Skeletal muscle tissue (tissue), 4 donors: ENCODE data around the gene SLC8A3. TPM values are rescaled to one million over a fixed set of nuclear protein-coding genes. Genes with fewer than 3 reads are reported as not detected.

Experiments used
- H3K27ac ChIP-seq: one replicate; pipeline ENCODE4 v1.7.0; 2013; ENCODE audit warnings: mild to moderate bottlenecking, low read depth, low read length, inconsistent platforms
- H3K27me3 ChIP-seq, 3 donors: one replicate each; pipeline ENCODE4 v1.7.0; 2013; ENCODE audit warnings: low read length in 3 of 3; ENCODE audit not compliant: control insufficient read depth in 3 of 3, insufficient read depth in 3 of 3
- H3K36me3 ChIP-seq, 3 donors: one replicate each; pipeline ENCODE4 v1.7.0; 2013; ENCODE audit warnings: low read length in 3 of 3; ENCODE audit not compliant: control insufficient read depth in 3 of 3, insufficient read depth in 3 of 3
- H3K4me1 ChIP-seq, 3 donors: one replicate each; pipeline ENCODE4 v1.7.0; 2013; ENCODE audit warnings: low read length in 3 of 3, mild to moderate bottlenecking in 3 of 3; ENCODE audit not compliant: control insufficient read depth in 3 of 3, insufficient read depth in 3 of 3
- H3K4me3 ChIP-seq, 3 donors: one replicate each; pipeline ENCODE4 v1.7.0; 2013; ENCODE audit warnings: low read length in 3 of 3
- H3K9ac ChIP-seq, 3 donors: one replicate each; pipeline ENCODE4 v1.7.0; 2013; ENCODE audit warnings: low read length in 3 of 3, mild to moderate bottlenecking in 3 of 3, moderate library complexity in 2 of 3, low read depth in 1 of 3
- H3K9me3 ChIP-seq, 3 donors: one replicate each; pipeline ENCODE4 v1.7.0; 2013; ENCODE audit warnings: low read length in 3 of 3; ENCODE audit not compliant: control insufficient read depth in 3 of 3
- total RNA-seq: library from RNA; depleted of rRNA; stranded (reverse); fragments of >200 nt; gene quantifications from one replicate; pipeline ENCODE4 v1.2.3, GENCODE V29; 2014
- donor health status: Osteomylitis.

The SLC8A3 gene
- total RNA-seq, 1 donor from 2014 or later, result 13.0 TPM

DNA sequence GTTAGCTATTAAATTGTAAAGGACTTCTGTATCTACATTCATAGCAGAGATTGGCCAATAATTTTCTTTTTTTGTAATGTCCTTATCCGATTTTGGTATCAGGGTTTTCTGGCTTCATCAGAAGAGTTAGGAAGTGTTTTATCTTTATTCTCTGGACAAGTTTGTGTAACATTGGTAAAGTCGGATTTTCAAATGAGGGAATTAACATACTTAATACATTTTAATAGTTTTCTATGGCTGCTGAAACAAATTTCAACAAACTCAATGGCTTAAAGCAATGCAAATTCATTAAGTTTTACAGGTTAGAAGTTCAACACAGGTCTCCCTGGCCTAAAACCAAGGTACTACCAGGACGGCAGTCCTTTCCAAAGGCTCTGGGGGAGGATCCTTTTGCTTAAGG lies 13.2 kb upstream of the SLC8A3 start:
- no peaks in the 10 kb centered on the region for H3K27me3 ChIP-seq
- no peak overlapping the region for H3K27ac ChIP-seq
- H3K9ac ChIP-seq, result no peak overlapping the region
- no peaks in the 10 kb centered on the region for H3K4me1 ChIP-seq
- H3K36me3 ChIP-seq, result peaks cover 0 to 3% (median 0%) of the 10 kb centered on the region in 3 donors
- H3K4me3 ChIP-seq, result no peak overlapping the region
- H3K9me3 ChIP-seq, result no peaks in the 10 kb centered on the region

DNA sequence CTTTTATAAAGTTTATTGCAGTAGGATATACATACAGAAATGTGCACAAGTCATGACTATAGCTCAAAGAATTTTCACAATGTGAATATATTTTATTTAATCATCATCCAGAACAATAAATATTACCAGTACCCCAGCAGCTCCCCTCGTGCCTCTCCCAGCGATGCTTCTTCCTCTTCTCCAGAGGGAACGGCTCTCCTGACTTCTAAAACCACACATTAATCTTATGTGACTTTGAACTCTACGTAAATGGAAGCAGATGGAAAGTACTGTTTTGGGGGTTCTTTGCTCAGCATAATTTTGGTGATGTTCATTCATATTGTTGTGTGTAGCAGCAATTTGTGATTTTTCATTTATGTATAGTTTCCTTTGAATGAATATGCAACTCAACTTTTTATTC lies 4.6 kb upstream of the SLC8A3 start:
- no peak overlapping the region for H3K9ac ChIP-seq
- H3K27ac ChIP-seq, result no peak overlapping the region
- peaks cover 0 to 4% (median 2%) of the 10 kb centered on the region in 3 donors for H3K27me3 ChIP-seq
- no peaks in the 10 kb centered on the region for H3K9me3 ChIP-seq
- H3K4me1 ChIP-seq, result peaks cover 11 to 23% (median 14%) of the 10 kb centered on the region in 3 donors
- no peak overlapping the region for H3K4me3 ChIP-seq
- no peaks in the 10 kb centered on the region for H3K36me3 ChIP-seq

DNA sequence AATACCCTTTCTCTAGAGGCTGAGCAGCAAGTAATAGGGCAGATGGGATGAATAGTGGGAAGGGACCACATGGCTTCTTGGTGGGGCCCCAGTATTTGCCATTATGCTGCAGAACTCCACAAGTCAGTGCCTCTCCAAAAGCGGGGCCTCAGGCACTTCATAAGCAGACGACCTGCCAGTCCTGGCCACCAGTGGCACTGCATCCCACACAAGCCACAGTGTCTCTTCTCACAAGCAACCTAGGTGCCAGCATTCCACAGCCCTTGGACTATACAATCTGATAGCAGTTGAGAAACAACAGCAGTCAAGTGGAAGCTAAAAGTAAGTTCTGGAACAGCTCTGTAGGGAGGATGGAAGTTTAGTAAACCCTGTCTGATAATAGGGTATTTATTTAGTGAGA lies 4.2 kb upstream of the SLC8A3 start:
- no peak overlapping the region for H3K4me3 ChIP-seq
- peaks cover 2 to 6% (median 3%) of the 10 kb centered on the region in 3 donors for H3K27me3 ChIP-seq

DNA sequence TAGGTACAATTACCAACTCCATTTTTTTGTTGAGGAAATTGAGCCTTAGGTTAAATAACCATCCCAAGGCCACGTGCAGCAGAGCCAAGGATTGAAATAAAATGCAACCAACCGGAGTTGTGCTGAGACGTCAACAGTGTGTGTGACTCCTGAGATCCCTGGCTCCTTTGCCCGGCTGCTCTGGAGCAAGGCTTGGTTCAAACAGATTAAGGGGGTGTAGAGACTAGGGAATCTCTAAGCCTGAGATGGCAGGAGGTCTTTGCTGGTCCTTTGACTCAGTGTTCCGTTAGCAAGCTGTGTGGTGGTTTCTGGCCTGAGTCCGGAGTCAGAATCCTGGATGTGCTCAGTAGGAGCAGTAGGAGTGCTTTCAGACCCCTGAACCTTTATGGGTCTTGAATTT lies 1.4 kb upstream of the SLC8A3 start:
- Histone ChIP-seq H3K4me1 (peaks cover 16 to 49% (median 29%) of the 10 kb centered on the region in 3 donors), H3K36me3 (no peaks in the 10 kb centered on the region), H3K9ac (peak overlapping the region in 2 of 3 donors; percentile 72 to 98), H3K9me3 (no peaks in the 10 kb centered on the region), H3K27ac (peak overlapping the region; percentile 99), H3K4me3 (no peak overlapping the region), H3K27me3 (peaks cover 2 to 12% (median 3%) of the 10 kb centered on the region in 3 donors)

More for the DNA sequence above, 4.2 kb upstream of the SLC8A3 start:
- H3K9me3 ChIP-seq, result no peaks in the 10 kb centered on the region
- H3K27ac ChIP-seq, result no peak overlapping the region
- H3K4me1 ChIP-seq, result peaks cover 11 to 26% (median 14%) of the 10 kb centered on the region in 3 donors
- no peaks in the 10 kb centered on the region for H3K36me3 ChIP-seq
- no peak overlapping the region for H3K9ac ChIP-seq

DNA sequence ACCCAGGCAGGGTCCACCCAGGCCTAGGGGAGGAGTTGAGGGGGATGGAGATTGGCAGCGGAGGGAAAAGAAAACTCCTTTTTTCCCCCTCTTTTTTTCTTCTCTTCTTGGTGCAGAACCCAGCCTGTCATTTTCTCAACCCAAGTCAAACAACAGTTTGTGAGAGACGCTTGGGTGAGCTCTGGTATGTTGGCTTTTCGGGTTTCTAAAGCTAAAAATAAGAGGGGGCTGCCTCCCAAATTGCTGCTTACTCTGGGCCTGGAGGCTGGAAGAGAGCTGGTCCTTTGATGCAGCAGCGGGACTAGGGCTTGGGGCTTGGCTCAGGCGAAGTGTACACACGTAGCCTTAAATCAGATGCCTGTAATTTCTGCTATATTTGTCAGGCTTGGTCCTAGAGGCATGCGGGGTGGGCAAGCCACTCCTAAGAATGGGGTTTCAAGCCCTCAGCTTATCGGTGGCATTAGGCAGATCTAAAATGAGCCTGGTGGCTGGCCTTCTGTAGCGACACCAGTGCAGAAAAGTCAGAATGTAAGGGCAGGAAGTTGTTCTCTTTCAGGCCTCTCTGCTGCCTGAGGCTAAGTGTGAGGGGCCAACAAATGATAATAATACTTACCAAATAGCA lies 816 bp upstream of the SLC8A3 start:
- Histone ChIP-seq H3K9ac (peak overlapping the region; percentile 72 to 99 (median 98)), H3K4me3 (peak overlapping the region; percentile 51 to 98 (median 95)), H3K9me3 (no peaks in the 10 kb centered on the region), H3K4me1 (peaks cover 17 to 54% (median 31%) of the 10 kb centered on the region in 3 donors), H3K27ac (peak overlapping the region; percentile 99), H3K36me3 (no peaks in the 10 kb centered on the region), H3K27me3 (peaks cover 2 to 12% (median 3%) of the 10 kb centered on the region in 3 donors)

DNA sequence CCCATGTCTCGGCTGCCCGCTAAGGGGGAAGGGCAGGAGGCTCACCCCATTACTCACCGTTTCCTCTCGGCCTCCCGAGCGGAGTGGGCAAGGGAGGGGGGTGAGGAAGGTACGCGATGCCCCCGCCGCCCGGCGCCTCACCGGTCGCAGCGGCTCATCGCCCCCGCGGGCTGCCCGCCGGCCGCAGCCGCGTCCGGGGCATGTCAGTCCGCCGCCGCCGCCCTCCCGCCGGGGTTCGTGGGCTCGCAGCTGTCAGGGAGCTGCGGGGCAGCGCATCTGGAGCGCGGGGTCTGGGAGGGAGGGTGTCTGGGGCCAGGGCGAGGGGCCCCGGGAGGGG lies 461 bp downstream of the SLC8A3 start:
- Histone ChIP-seq H3K4me3 (peak overlapping the region; percentile 85 to 98 (median 95)), H3K4me1 (peaks cover 28 to 67% (median 40%) of the 10 kb centered on the region in 3 donors), H3K27ac (peak overlapping the region; percentile 99), H3K36me3 (no peaks in the 10 kb centered on the region), H3K27me3 (peaks cover 2 to 12% (median 3%) of the 10 kb centered on the region in 3 donors), H3K9me3 (no peaks in the 10 kb centered on the region), H3K9ac (peak overlapping the region; percentile 98 to 99 (median 98))

DNA sequence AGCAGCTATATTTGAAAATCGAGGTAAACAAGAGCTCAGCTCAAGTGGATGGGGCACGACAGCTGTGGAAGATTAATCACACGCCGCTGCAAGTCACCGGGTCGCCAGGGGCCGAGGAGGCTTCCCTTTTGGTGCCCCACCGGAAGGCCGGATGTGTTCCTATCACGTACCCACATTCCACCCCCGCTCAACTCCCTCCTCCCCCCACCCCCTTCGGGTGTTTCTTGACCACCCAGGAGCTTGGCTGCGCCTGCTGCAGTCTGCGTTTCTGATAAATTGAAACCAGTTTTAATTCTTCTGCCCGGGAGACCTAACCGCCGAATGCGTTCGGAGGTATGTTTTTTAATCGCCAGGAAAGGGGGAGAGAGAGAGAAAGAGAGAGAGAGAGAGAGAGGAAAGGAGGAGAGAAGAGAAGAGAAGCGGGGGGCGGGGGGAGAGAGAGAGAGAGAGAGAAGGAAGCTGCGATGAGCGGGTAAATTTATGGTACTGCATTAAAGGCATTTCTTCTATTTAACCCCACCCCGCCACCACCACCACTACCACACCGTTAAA lies 1.8 kb downstream of the SLC8A3 start:
- peak overlapping the region; percentile 85 to 98 (median 95) for H3K4me3 ChIP-seq
- H3K9me3 ChIP-seq, result no peaks in the 10 kb centered on the region
- H3K27ac ChIP-seq, result peak overlapping the region; percentile 99
- H3K4me1 ChIP-seq, result peaks cover 35 to 80% (median 48%) of the 10 kb centered on the region in 3 donors
- no peaks in the 10 kb centered on the region for H3K36me3 ChIP-seq
- peaks cover 2 to 12% (median 3%) of the 10 kb centered on the region in 3 donors for H3K27me3 ChIP-seq
- peak overlapping the region; percentile 98 to 99 (median 98) for H3K9ac ChIP-seq

DNA sequence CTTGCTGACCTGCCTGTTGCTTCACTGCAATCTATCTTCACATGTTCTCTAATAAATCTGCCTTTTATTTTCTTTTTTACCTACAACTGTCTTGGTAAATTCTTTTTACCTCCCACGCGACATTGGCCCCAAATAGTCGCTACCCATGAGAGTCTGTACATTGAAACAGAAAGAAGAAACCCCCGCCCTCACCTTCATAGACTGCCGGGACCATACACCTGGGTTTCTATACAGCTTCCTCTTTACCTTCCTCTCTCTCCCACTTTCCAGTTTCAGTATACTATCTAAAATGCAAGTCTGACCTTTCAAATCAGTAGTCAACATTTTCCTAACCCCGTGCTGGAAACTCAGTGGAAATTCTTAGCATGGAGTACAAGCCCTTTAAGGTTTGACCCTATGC lies 4.8 kb downstream of the SLC8A3 start:
- H3K36me3 ChIP-seq, result no peaks in the 10 kb centered on the region
- H3K4me3 ChIP-seq, result no peak overlapping the region
- H3K27ac ChIP-seq, result peak overlapping the region; percentile 66
- no peaks in the 10 kb centered on the region for H3K9me3 ChIP-seq
- peaks cover 24 to 84% (median 48%) of the 10 kb centered on the region in 3 donors for H3K4me1 ChIP-seq
- peaks cover 2 to 9% (median 3%) of the 10 kb centered on the region in 3 donors for H3K27me3 ChIP-seq
- no peak overlapping the region for H3K9ac ChIP-seq

DNA sequence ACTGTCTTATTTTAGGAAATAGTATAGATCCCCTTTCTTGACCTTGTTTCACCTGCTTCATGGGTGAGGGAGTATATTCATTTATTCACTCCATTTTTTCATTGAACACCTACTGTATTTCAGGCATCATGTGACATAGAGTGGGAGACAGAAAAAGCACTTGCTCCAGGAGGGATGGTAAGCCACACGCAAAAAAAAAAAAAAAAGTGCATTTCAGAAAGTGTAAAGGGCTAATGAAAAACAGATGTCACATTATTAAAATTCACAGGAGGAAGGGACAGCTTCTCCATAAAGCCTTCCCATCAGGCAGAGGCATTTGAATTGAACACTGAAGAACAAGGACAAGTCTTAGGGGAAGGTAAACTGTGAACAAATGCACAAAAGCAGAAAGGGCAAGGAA lies 7.5 kb downstream of the SLC8A3 start:
- no peaks in the 10 kb centered on the region for H3K9me3 ChIP-seq
- no peaks in the 10 kb centered on the region for H3K27me3 ChIP-seq
- no peak overlapping the region for H3K4me3 ChIP-seq
- no peak overlapping the region for H3K9ac ChIP-seq
- no peaks in the 10 kb centered on the region for H3K36me3 ChIP-seq
- H3K27ac ChIP-seq, result no peak overlapping the region
- peaks cover 20 to 68% (median 45%) of the 10 kb centered on the region in 3 donors for H3K4me1 ChIP-seq

DNA sequence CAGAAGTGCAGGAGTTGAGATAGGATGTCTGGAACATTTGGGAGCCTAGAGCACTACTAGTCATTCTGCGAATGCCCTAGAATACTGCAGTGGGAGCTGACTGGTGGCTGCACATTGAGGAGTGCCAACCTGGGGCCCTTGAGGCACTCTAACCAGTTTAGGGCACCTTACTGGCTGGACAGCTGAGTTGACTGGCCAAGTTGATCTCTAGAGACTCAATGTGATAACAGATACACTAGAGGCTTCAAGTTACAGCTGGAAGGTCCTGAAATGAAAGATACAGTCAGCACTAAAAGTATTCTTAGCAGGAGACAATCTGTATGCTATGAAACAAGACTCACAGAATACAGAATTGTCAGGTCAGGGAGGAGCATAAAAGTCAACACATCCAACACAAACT lies 8.0 kb downstream of the SLC8A3 start:
- Histone ChIP-seq H3K4me3 (no peak overlapping the region), H3K4me1 (peaks cover 19 to 65% (median 39%) of the 10 kb centered on the region in 3 donors), H3K27ac (peak overlapping the region; percentile 7), H3K9ac (no peak overlapping the region), H3K27me3 (no peaks in the 10 kb centered on the region), H3K36me3 (no peaks in the 10 kb centered on the region), H3K9me3 (no peaks in the 10 kb centered on the region)
